WTC11 (cell line): ENCODE data around the gene DCUN1D3. TPM values are rescaled to one million over a fixed set of nuclear protein-coding genes. Genes with fewer than 3 reads are reported as not detected.

Source experiments
- ATAC-seq: fragments of 200-7000 bp; cut with Tn5 transposase; 2 replicates; pipeline ENCODE4 v1.10.0; 2021; ENCODE audit warnings: mild to moderate bottlenecking, moderate library complexity
- CTCF ChIA-PET: fragments of 300-600 bp; sonication (Branson Sonifier 250); formaldehyde crosslinking; loops from one replicate; lab custom pipeline; 2021; ENCODE audit warnings: antibody characterized with exemption; lab: Charles Lee
- POLR2A ChIA-PET: fragments of 350-600 bp; sonication (Branson Sonifier 250); formaldehyde crosslinking; loops from one replicate; lab custom pipeline; 2021; ENCODE audit warnings: antibody characterized with exemption; lab: Charles Lee
- DNase-seq: peaks from one replicate; pipeline ENCODE4 v3.0.0; 2021; ENCODE audit warnings: low spot score
- H3K27ac Mint-ChIP-seq: 2 replicates; pipeline ENCODE4 v1.8.0; 2021; ENCODE audit warnings: mixed read lengths
- H3K27me3 Mint-ChIP-seq: 2 replicates; pipeline ENCODE4 v1.8.0; 2021; ENCODE audit warnings: low read depth, mild to moderate bottlenecking, moderate library complexity, mixed read lengths
- H3K36me3 Mint-ChIP-seq: 2 replicates; pipeline ENCODE4 v1.8.0; 2021; ENCODE audit warnings: mixed read lengths
- H3K4me1 Mint-ChIP-seq: 2 replicates; pipeline ENCODE4 v1.8.0; 2022; ENCODE audit warnings: mixed read lengths
- H3K4me3 Mint-ChIP-seq: 2 replicates; pipeline ENCODE4 v1.8.0; 2021; ENCODE audit warnings: mild to moderate bottlenecking, moderate library complexity, mixed read lengths
- H3K9me3 Mint-ChIP-seq: 2 replicates; pipeline ENCODE4 v1.8.0; 2021; ENCODE audit warnings: mixed read lengths
- AFF4 ChIP-seq: sonication (generic); formaldehyde crosslinking; IDR thresholded peaks from 2 replicates; pipeline ENCODE4 v1.8.1; 2023; ENCODE audit warnings: mild to moderate bottlenecking, missing genetic modification reagents, borderline replicate concordance
- ATF2 ChIP-seq: sonication (generic); formaldehyde crosslinking; IDR thresholded peaks from 2 replicates; pipeline ENCODE4 v1.8.1; 2022; ENCODE audit warnings: low read depth, missing genetic modification reagents, borderline replicate concordance
- CREB1 ChIP-seq: sonication (generic); formaldehyde crosslinking; IDR thresholded peaks from 2 replicates; pipeline ENCODE4 v1.8.0; 2023; ENCODE audit warnings: mild to moderate bottlenecking, missing genetic modification reagents
- E2F4 ChIP-seq: sonication (generic); formaldehyde crosslinking; IDR thresholded peaks from 2 replicates; pipeline ENCODE4 v1.8.1; 2022; ENCODE audit warnings: low read depth, mild to moderate bottlenecking, moderate library complexity, missing genetic modification reagents, borderline replicate concordance
- EMX1 ChIP-seq: fragments of 250-450 bp; sonication (Bioruptor Pico); IDR thresholded peaks from 2 replicates; pipeline ENCODE4 v1.8.0; 2021; ENCODE audit warnings: mild to moderate bottlenecking
- ESRRA ChIP-seq: sonication (generic); formaldehyde crosslinking; IDR thresholded peaks from 2 replicates; pipeline ENCODE4 v1.8.1; 2022; ENCODE audit warnings: mild to moderate bottlenecking, missing genetic modification reagents, borderline replicate concordance
- IRF1 ChIP-seq: sonication (generic); formaldehyde crosslinking; IDR thresholded peaks from 2 replicates; pipeline ENCODE4 v1.8.0; 2023; ENCODE audit warnings: missing genetic modification reagents
- JUN ChIP-seq: sonication (generic); formaldehyde crosslinking; IDR thresholded peaks from 2 replicates; pipeline ENCODE4 v1.8.0; 2023; ENCODE audit warnings: mild to moderate bottlenecking, missing genetic modification reagents
- NFYB ChIP-seq: sonication (generic); formaldehyde crosslinking; conservative IDR thresholded peaks from 2 replicates; pipeline ENCODE4 v1.8.0; 2022; ENCODE audit warnings: low read depth, missing genetic modification reagents
- NR3C1 ChIP-seq: sonication (generic); formaldehyde crosslinking; conservative IDR thresholded peaks from 2 replicates; pipeline ENCODE4 v1.8.1; 2023; ENCODE audit warnings: low read depth, mild to moderate bottlenecking, missing genetic modification reagents
- STAT6 ChIP-seq: sonication (generic); formaldehyde crosslinking; conservative IDR thresholded peaks from 2 replicates; pipeline ENCODE4 v1.8.1; 2023; ENCODE audit warnings: mild to moderate bottlenecking, low read depth, missing genetic modification reagents, moderate library complexity
- TCF7 ChIP-seq: sonication (generic); formaldehyde crosslinking; IDR thresholded peaks from 2 replicates; pipeline ENCODE4 v1.8.0; 2022; ENCODE audit warnings: mild to moderate bottlenecking, low read depth, missing genetic modification reagents, moderate library complexity
- USF2 ChIP-seq: sonication (generic); formaldehyde crosslinking; IDR thresholded peaks from 2 replicates; pipeline ENCODE4 v1.8.1; 2023; ENCODE audit warnings: mild to moderate bottlenecking, missing genetic modification reagents, moderate library complexity
- ZMAT4 ChIP-seq: fragments of 250-450 bp; sonication (Bioruptor Pico); IDR thresholded peaks from 2 replicates; pipeline ENCODE4 v1.9.0; 2021; ENCODE audit warnings: mild to moderate bottlenecking
- ZNF396 ChIP-seq: fragments of 250-450 bp; sonication (Bioruptor Pico); IDR thresholded peaks from 2 replicates; pipeline ENCODE4 v1.8.0; 2021; ENCODE audit warnings: mild to moderate bottlenecking, moderate library complexity, borderline replicate concordance
- ZNF423 ChIP-seq: fragments of 250-450 bp; sonication (Bioruptor Pico); IDR thresholded peaks from 2 replicates; pipeline ENCODE4 v2.1.2; 2022; ENCODE audit warnings: mild to moderate bottlenecking, moderate library complexity
- ZNF532 ChIP-seq: fragments of 250-450 bp; sonication (Bioruptor Pico); IDR thresholded peaks from 2 replicates; pipeline ENCODE4 v1.9.0; 2021; ENCODE audit warnings: mild to moderate bottlenecking, borderline replicate concordance
- ZNF671 ChIP-seq: fragments of 250-450 bp; sonication (Bioruptor Pico); IDR thresholded peaks from 2 replicates; pipeline ENCODE4 v1.8.0; 2021; ENCODE audit warnings: mild to moderate bottlenecking
- total RNA-seq: library from RNA; stranded (reverse); gene quantifications from 3 replicates; pipeline ENCODE4 v1.2.3, GENCODE V29; 2021

Gene DCUN1D3
- total RNA-seq, 1 experiment from 2014 or later = 14.7 TPM

GRCh38 chr16:20854963-20855362 is 45.2 kb downstream of the DCUN1D3 start:
- Mint-ChIP-seq H3K4me1 (peaks cover 30% of the 10 kb centered on the region), H3K9me3 (no peaks in the 10 kb centered on the region), H3K4me3 (no peak overlapping the region), H3K27ac (no peak overlapping the region), H3K36me3 (peaks cover 3% of the 10 kb centered on the region; the same call in 1 of the 2 replicates), H3K27me3 (no peaks in the 10 kb centered on the region)
- no peak for TF ChIP-seq AFF4 (CRISPR knock-in tag)
- no peak for TF ChIP-seq EMX1 (CRISPR knock-in tag)
- no peak for TF ChIP-seq IRF1 (CRISPR knock-in tag)
- TF ChIP-seq ATF2 (CRISPR knock-in tag) = no peak
- no peak for TF ChIP-seq ZNF671 (CRISPR knock-in tag)
- no peak for TF ChIP-seq STAT6
- no peak for TF ChIP-seq ZMAT4
- no peak for TF ChIP-seq ZNF396 (CRISPR knock-in tag)
- TF ChIP-seq JUN (CRISPR knock-in tag) = no peak
- DNase-seq = no peak
- ChIA-PET CTCF (interaction anchor here (0.6 to 2.5 kb wide), 3 partner anchors 146 to 241 kb away, joined by 3 to 9 read pairs (median 4); no protein-coding TSS in a partner anchor), POLR2A (no interaction called here)
- ATAC-seq = no peak

GRCh38 chr16:20853981-20854620 is 46.1 kb downstream of the DCUN1D3 start:
- H3K9me3 Mint-ChIP-seq = no peaks in the 10 kb centered on the region
- H3K4me3 Mint-ChIP-seq = no peak overlapping the region
- H3K36me3 Mint-ChIP-seq = peaks cover 3% of the 10 kb centered on the region; the same call in 1 of the 2 replicates
- POLR2A ChIA-PET = interaction anchor here (0.6 kb wide), 1 partner anchor 1496 kb away, joined by 3 read pairs; no protein-coding TSS in a partner anchor
- H3K4me1 Mint-ChIP-seq = peaks cover 22% of the 10 kb centered on the region
- no peak for ATAC-seq
- H3K27ac Mint-ChIP-seq = peak overlapping the region; percentile 54; the same call in 1 of the 2 replicates
- no peaks in the 10 kb centered on the region for H3K27me3 Mint-ChIP-seq
- no peak for DNase-seq
- CTCF ChIA-PET = interaction anchor here (0.9 to 2.5 kb wide), 3 partner anchors 101 to 230 kb away, joined by 3 to 9 read pairs (median 4); no protein-coding TSS in a partner anchor
- TF ChIP-seq ZNF423 (CRISPR knock-in tag) (no peak), TCF7 (CRISPR knock-in tag) (no peak), ESRRA (CRISPR knock-in tag) (no peak), USF2 (CRISPR knock-in tag) (no peak), CREB1 (CRISPR knock-in tag) (no peak), ZNF532 (no peak), NFYB (CRISPR knock-in tag) (no peak), NR3C1 (CRISPR knock-in tag) (no peak), E2F4 (CRISPR knock-in tag) (no peak)
